Hepatic stellate cell (primary cell): ENCODE results near the gene SEMA7A.
A peak's percentile ranks its signal among the peaks of the same experiment; 100 is the strongest.
"Not testable (repeated sequence)": the region's sequence is repeated elsewhere in the genome, so short reads cannot be mapped to it uniquely, and the experiment has no call there.

Source experiments
- DNase-seq: peaks from one replicate; pipeline ENCODE4 v3.0.0; 2011; ENCODE audit warnings: low spot score

SEMA7A gene

GRCh38 chr15:74433592-74434262, at the start of gene SEMA7A:
SEMA7A (minus strand) TSS chr15:74433958; CDS start chr15:74433918, 40 bp downstream.
- DNase-seq, result peak; percentile 97

GRCh38 chr15:74482661-74483060, 48.9 kb upstream of the SEMA7A start:
- DNase-seq, result no peak

GRCh38 chr15:74480364-74480763, 46.6 kb upstream of the SEMA7A start:
- DNase-seq, result not testable (repeated sequence)

GRCh38 chr15:74471621-74472020, 37.9 kb upstream of the SEMA7A start:
- DNase-seq, result not testable (repeated sequence)

GRCh38 chr15:74470631-74471395, 37.1 kb upstream of the SEMA7A start:
- no peak for DNase-seq

GRCh38 chr15:74468341-74469032, 34.7 kb upstream of the SEMA7A start:
- no peak for DNase-seq

- no peak for DNase-seq
These were observed 32.8 kb upstream of the SEMA7A start for GRCh38 chr15:74466570-74466969.

GRCh38 chr15:74464897-74465296, 31.1 kb upstream of the SEMA7A start:
- no peak for DNase-seq

- DNase-seq, result no peak
These were observed 30.5 kb upstream of the SEMA7A start for GRCh38 chr15:74464216-74464615.

- no peak for DNase-seq
These were observed 29.9 kb upstream of the SEMA7A start for GRCh38 chr15:74463634-74464033.

- no peak for DNase-seq
These were observed 28.2 kb upstream of the SEMA7A start for GRCh38 chr15:74461847-74462511.

- DNase-seq, result peak; percentile 94
These were observed 27.4 kb upstream of the SEMA7A start, which contains the start of gene UBL7 for GRCh38 chr15:74460871-74461846. UBL7 (minus strand) TSS chr15:74461160; CDS start chr15:74458867, 2,293 bp downstream.

GRCh38 chr15:74460298-74460697, 26.5 kb upstream of the SEMA7A start:
- no peak for DNase-seq

- not testable (repeated sequence) for DNase-seq
These were observed 26.0 kb upstream of the SEMA7A start for GRCh38 chr15:74459798-74460197.

- no peak for DNase-seq
These were observed 24.7 kb upstream of the SEMA7A start for GRCh38 chr15:74458473-74458872.

- not testable (repeated sequence) for DNase-seq
These were observed 23.3 kb upstream of the SEMA7A start for GRCh38 chr15:74457036-74457435.

- no peak for DNase-seq
These were observed 21.2 kb upstream of the SEMA7A start for GRCh38 chr15:74454764-74455500.

GRCh38 chr15:74453925-74454763, 20.4 kb upstream of the SEMA7A start:
- DNase-seq, result no peak
